ENCODE data around the gene TRIM65.

TRIM65 gene

GRCh38 chr17:75915268-75915667 lies 18.5 kb upstream of the TRIM65 start:
- FAIRE-seq: no peak

- FAIRE-seq: no peak
Observed at GRCh38 chr17:75914643-75915267, 18.0 kb upstream of the TRIM65 start.

GRCh38 chr17:75913537-75914210 lies 16.9 kb upstream of the TRIM65 start:
- no peak for FAIRE-seq

- FAIRE-seq: no peak
Observed at GRCh38 chr17:75910699-75911098, 13.9 kb upstream of the TRIM65 start.

- FAIRE-seq: no peak
Observed at GRCh38 chr17:75909812-75910274, 13.1 kb upstream of the TRIM65 start.

- no peak for FAIRE-seq
Observed at GRCh38 chr17:75909051-75909811, 12.5 kb upstream of the TRIM65 start.

GRCh38 chr17:75908201-75908600 lies 11.4 kb upstream of the TRIM65 start:
- FAIRE-seq: no peak

- no peak for FAIRE-seq
Observed at GRCh38 chr17:75906143-75906884, 9.6 kb upstream of the TRIM65 start.

- no peak for FAIRE-seq
Observed at GRCh38 chr17:75904749-75905521, 8.2 kb upstream of the TRIM65 start, which contains the start of gene MRPL38. MRPL38 (minus strand) TSS chr17:75904884; CDS start chr17:75904875, 9 bp downstream.

GRCh38 chr17:75902406-75902805 lies 5.7 kb upstream of the TRIM65 start:
- no peak for FAIRE-seq

- FAIRE-seq: no peak
Observed at GRCh38 chr17:75901727-75902126, 5.0 kb upstream of the TRIM65 start.

GRCh38 chr17:75900691-75901533 lies 4.2 kb upstream of the TRIM65 start:
- no peak for FAIRE-seq

GRCh38 chr17:75899767-75900468 lies 3.2 kb upstream of the TRIM65 start:
- FAIRE-seq: no peak

- no peak for FAIRE-seq
Observed at GRCh38 chr17:75899353-75899752, 2.6 kb upstream of the TRIM65 start.

- no peak for FAIRE-seq
Observed at GRCh38 chr17:75898791-75899190, 2.0 kb upstream of the TRIM65 start.

- FAIRE-seq: no peak
Observed at GRCh38 chr17:75898065-75898464, 1.3 kb upstream of the TRIM65 start.

GRCh38 chr17:75897160-75898019 lies 639 bp upstream of the TRIM65 start:
- FAIRE-seq: no peak

- FAIRE-seq: no peak
Observed at GRCh38 chr17:75895370-75896155, 1.2 kb downstream of the TRIM65 start.

Measured in islet of Langerhans (tissue), 1 donor.